PC-3 (cell line): Measurements from ENCODE around the gene KCNQ1. TPM values are rescaled to one million over a fixed set of nuclear protein-coding genes. Genes with fewer than 3 reads are reported as not detected.

Source experiments
- ATAC-seq: fragments of 200-7000 bp; cut with Tn5 transposase; 2 replicates; pipeline ENCODE4 v1.9.1; 2020; ENCODE audit warnings: mild to moderate bottlenecking, moderate library complexity
- BruUV-seq: library from RNA; stranded (reverse); fragments of 400-500 nt; replicated peaks from 2 replicates; lab custom pipeline; 2021; lab: Mats Ljungman, UMichigan
- CTCF ChIA-PET: fragments of 300-600 bp; sonication (Branson Sonifier 250); formaldehyde crosslinking; loops from one replicate; lab custom pipeline; 2022; ENCODE audit warnings: antibody characterized with exemption; lab: Charles Lee
- POLR2A ChIA-PET: fragments of 300-600 bp; sonication (Branson Sonifier 250); formaldehyde crosslinking; loops from one replicate; lab custom pipeline; 2022; ENCODE audit warnings: antibody characterized with exemption; ENCODE audit not compliant: unreplicated experiment; lab: Charles Lee
- DNase-seq: peaks from one replicate; pipeline ENCODE4 v3.0.0-alpha.2; 2015
- H2AFZ ChIP-seq: fragments of 300-600 bp; sonication (generic); 2 replicates; pipeline ENCODE4 v1.6.0; 2016; ENCODE audit warnings: antibody characterized with exemption, low read length
- H3F3A ChIP-seq: fragments of 300-600 bp; sonication (generic); one replicate; pipeline ENCODE4 v1.6.0; 2017; ENCODE audit warnings: antibody characterized with exemption, low read length, control low read depth, mild to moderate bottlenecking; ENCODE audit not compliant: unreplicated experiment
- H3K27ac ChIP-seq: fragments of 300-600 bp; sonication (generic); 2 replicates; pipeline ENCODE4 v1.5.1; 2016; ENCODE audit warnings: mild to moderate bottlenecking, low read length
- H3K27me3 ChIP-seq: fragments of 300-600 bp; sonication (generic); 2 replicates; pipeline ENCODE4 v1.6.1; 2016; ENCODE audit warnings: low read length, mixed read lengths
- H3K36me3 ChIP-seq: fragments of 300-600 bp; sonication (generic); 2 replicates; pipeline ENCODE4 v1.6.1; 2016; ENCODE audit warnings: low read depth, mixed run types, low read length, mixed read lengths
- H3K4me1 ChIP-seq: fragments of 300-600 bp; sonication (generic); 2 replicates; pipeline ENCODE4 v1.5.1; 2016; ENCODE audit warnings: low read length; ENCODE audit not compliant: insufficient read depth
- H3K4me2 ChIP-seq: fragments of 300-600 bp; sonication (generic); 2 replicates; pipeline ENCODE4 v1.6.0; 2016; ENCODE audit warnings: low read length
- H3K4me3 ChIP-seq: fragments of 300-600 bp; sonication (generic); 2 replicates; pipeline ENCODE4 v1.5.1; 2016; ENCODE audit warnings: mild to moderate bottlenecking, low read length, mixed read lengths
- H3K79me2 ChIP-seq: fragments of 300-600 bp; sonication (generic); 2 replicates; pipeline ENCODE4 v1.6.1; 2017; ENCODE audit warnings: low read length, mixed read lengths
- H3K9ac ChIP-seq: fragments of 300-600 bp; sonication (generic); 2 replicates; pipeline ENCODE4 v1.6.0; 2016; ENCODE audit warnings: mild to moderate bottlenecking, low read length
- H3K9me2 ChIP-seq: fragments of 300-600 bp; sonication (generic); replicated peaks from 2 replicates; pipeline ENCODE4 v1.6.1; 2016; ENCODE audit warnings: mixed run types, low read length, mixed read lengths
- H3K9me3 ChIP-seq: fragments of 300-600 bp; sonication (generic); 2 replicates; pipeline ENCODE4 v1.6.1; 2016; ENCODE audit warnings: low read length, mixed read lengths
- H4K20me1 ChIP-seq: fragments of 300-600 bp; sonication (generic); 2 replicates; pipeline ENCODE4 v1.6.1; 2016; ENCODE audit warnings: low read length, mixed read lengths
- EZH2 ChIP-seq: fragments of 300-600 bp; sonication (generic); IDR thresholded peaks from one replicate; pipeline ENCODE4 v1.6.1; 2017; ENCODE audit warnings: antibody characterized with exemption, mild to moderate bottlenecking, low read length; ENCODE audit not compliant: unreplicated experiment
- EZH2phosphoT487 ChIP-seq: fragments of 300-600 bp; sonication (generic); IDR thresholded peaks from 2 replicates; pipeline ENCODE4 v1.6.1; 2018; ENCODE audit warnings: mild to moderate bottlenecking, antibody characterized with exemption, low read length, borderline replicate concordance
- intact Hi-C: fragments of 100-400 bp; cut with micrococcal nuclease; formaldehyde crosslinking; loops from 2 replicates; pipeline ENCODE4 v1.9.0; 2023
- total RNA-seq: library from RNA; depleted of rRNA; stranded (reverse); fragments of >200 nt; gene quantifications from 2 replicates; pipeline ENCODE4 v1.2.3, GENCODE V29; 2014
- TF ChIP-seq, protein P1 (sequence below): fragments of 300-600 bp; sonication (generic); conservative IDR thresholded peaks from 2 replicates; pipeline ENCODE4 v1.5.1; 2017; ENCODE audit warnings: antibody characterized with exemption, low read depth, mild to moderate bottlenecking, low read length

The KCNQ1 gene
- total RNA-seq, 1 experiment from 2014 or later: 0.40 TPM

DNA sequence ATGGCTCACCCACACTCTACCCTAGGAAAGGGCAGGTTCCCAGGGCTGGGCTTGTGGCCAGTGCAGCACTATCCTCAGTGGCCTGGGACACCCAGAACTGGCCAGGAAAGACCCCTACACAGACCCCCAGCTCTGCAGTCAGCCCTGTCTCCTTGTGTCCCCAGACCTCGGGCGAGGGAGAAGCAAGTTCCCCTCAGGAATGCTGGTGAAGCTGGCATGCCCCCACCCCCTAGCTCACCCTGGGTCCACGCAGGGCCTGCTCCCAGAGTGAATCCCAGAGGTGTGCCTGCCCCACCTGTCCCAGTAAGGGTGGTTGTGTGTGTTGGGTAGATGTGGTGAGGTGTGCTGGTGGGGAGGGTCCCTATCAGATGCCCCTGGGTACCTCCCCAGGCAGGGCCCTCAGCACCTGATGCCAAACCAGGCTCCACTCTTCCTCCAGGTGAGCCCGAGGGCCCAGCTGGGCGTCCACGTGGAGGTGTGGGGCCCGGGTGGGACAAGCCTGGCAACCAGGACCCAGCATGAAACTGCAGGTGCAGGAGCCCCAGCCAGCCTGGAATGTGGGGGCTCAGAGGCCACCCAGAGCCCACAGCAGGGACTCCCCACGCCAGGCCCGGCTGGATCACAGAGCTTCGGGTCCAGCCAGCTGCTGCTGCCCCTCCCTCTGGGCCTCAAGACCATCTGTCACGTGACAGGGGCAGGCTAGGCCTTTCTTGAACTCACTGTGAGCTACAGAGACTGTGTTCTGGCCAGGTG lies 303.4 kb downstream of the KCNQ1 start:
- H3K27me3 ChIP-seq: no peaks in the 10 kb centered on the region
- no peak for ATAC-seq
- intact Hi-C loops: no loop called here
- no peaks in the 10 kb centered on the region for H3K4me1 ChIP-seq
- H3K4me2 ChIP-seq: no peak overlapping the region
- H3K9me2 ChIP-seq: no peaks in the 10 kb centered on the region
- no peak overlapping the region for H2AFZ ChIP-seq
- no peak overlapping the region for H3K9ac ChIP-seq
- ChIA-PET CTCF (no interaction called here), POLR2A (no interaction called here)
- H3K79me2 ChIP-seq: no peaks in the 10 kb centered on the region
- no peak overlapping the region for H3K27ac ChIP-seq
- H3K4me3 ChIP-seq: no peak overlapping the region
- DNase-seq: no peak
- no peaks in the 10 kb centered on the region for H3F3A ChIP-seq
- H4K20me1 ChIP-seq: no peaks in the 10 kb centered on the region
- no TSS peak for BruUV-seq
- TF ChIP-seq EZH2phosphoT487: no peak
- no peak for TF ChIP-seq EZH2
- TF ChIP-seq, protein P1, sequence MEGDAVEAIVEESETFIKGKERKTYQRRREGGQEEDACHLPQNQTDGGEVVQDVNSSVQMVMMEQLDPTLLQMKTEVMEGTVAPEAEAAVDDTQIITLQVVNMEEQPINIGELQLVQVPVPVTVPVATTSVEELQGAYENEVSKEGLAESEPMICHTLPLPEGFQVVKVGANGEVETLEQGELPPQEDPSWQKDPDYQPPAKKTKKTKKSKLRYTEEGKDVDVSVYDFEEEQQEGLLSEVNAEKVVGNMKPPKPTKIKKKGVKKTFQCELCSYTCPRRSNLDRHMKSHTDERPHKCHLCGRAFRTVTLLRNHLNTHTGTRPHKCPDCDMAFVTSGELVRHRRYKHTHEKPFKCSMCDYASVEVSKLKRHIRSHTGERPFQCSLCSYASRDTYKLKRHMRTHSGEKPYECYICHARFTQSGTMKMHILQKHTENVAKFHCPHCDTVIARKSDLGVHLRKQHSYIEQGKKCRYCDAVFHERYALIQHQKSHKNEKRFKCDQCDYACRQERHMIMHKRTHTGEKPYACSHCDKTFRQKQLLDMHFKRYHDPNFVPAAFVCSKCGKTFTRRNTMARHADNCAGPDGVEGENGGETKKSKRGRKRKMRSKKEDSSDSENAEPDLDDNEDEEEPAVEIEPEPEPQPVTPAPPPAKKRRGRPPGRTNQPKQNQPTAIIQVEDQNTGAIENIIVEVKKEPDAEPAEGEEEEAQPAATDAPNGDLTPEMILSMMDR: no peak
- H3K9me3 ChIP-seq: no peaks in the 10 kb centered on the region
- no peaks in the 10 kb centered on the region for H3K36me3 ChIP-seq

- ATAC-seq (no peak), DNase-seq (no peak)
- Histone ChIP-seq H3K9me2 (no peaks in the 10 kb centered on the region), H2AFZ (no peak overlapping the region), H4K20me1 (no peaks in the 10 kb centered on the region), H3K27ac (no peak overlapping the region), H3K9me3 (no peaks in the 10 kb centered on the region), H3K4me1 (no peaks in the 10 kb centered on the region), H3K4me2 (no peak overlapping the region), H3K36me3 (no peaks in the 10 kb centered on the region), H3K27me3 (no peaks in the 10 kb centered on the region), H3K4me3 (no peak overlapping the region), H3K79me2 (no peaks in the 10 kb centered on the region), H3F3A (no peaks in the 10 kb centered on the region), H3K9ac (no peak overlapping the region)
- intact Hi-C loops: no loop called here
- TF ChIP-seq EZH2 (no peak), EZH2phosphoT487 (no peak)
- TF ChIP-seq, protein P1: no peak
- CTCF ChIA-PET: no interaction called here
- BruUV-seq: no TSS peak
- POLR2A ChIA-PET: no interaction called here
These were observed 304.2 kb downstream of the KCNQ1 start for GRCh38 chr11:2748814-2749554.
